K562 (cell line): ENCODE measurements around the gene CHST15. TPM values are rescaled to one million over a fixed set of nuclear protein-coding genes. Genes with fewer than 3 reads are reported as not detected.

Source experiments
- ATAC-seq: fragments of 200-7000 bp; cut with Tn5 transposase; 3 replicates; pipeline ENCODE4 v1.9.1; 2020; ENCODE audit warnings: moderate library complexity
- BruUV-seq: library from RNA; stranded (reverse); fragments of 400-500 nt; replicated peaks from 2 replicates; lab custom pipeline; 2021; lab: Mats Ljungman, UMichigan
- CTCF ChIA-PET: fragments of 300-600 bp; formaldehyde crosslinking; extraction: SDS; loops from one replicate; lab custom pipeline; 2021; ENCODE audit warnings: low intra/inter-chr PET ratio; lab: Yijun Ruan, JAX
- POLR2A ChIA-PET: fragments of 300-600, 350-650 bp; sonication (Branson Sonifier 250); formaldehyde crosslinking; extraction: SDS; loops from one replicate; lab custom pipeline; 2021; ENCODE audit warnings: antibody characterized with exemption, inconsistent platforms; lab: Yijun Ruan, JAX
- DNase-seq, 4 experiments: peaks; one replicate each; pipeline versions ENCODE4 v3.0.0 to v3.0.0-alpha.2; 2011 to 2018; ENCODE audit warnings: low spot score in 3 of 4, mixed read lengths in 3 of 4; ENCODE audit errors: extremely low read depth in 1 of 4
- FAIRE-seq: peaks from 2 replicates; lab custom pipeline; 2011; peaks lifted over from hg19 to GRCh38; lab: Jason Lieb, UNC
- H2AFZ ChIP-seq: 2 replicates; pipeline ENCODE4 v1.6.0; 2011; ENCODE audit warnings: low read depth, low read length, control low read depth, inconsistent platforms
- H3K27ac ChIP-seq: fragments of 200-600 bp; 3 replicates; pipeline ENCODE4 v1.8.0; 2011; ENCODE audit warnings: low read depth, mild to moderate bottlenecking, control low read depth, inconsistent platforms, low read length, moderate library complexity, mixed read lengths; ENCODE audit errors: extremely low read depth
- H3K27me3 ChIP-seq, 2 experiments: fragments of 300-600 bp in 1 of 2; 2 replicates in 1 of 2; 3 replicates in 1 of 2; pipeline versions ENCODE4 v1.6.0 to v1.8.0; 2011; ENCODE audit warnings: inconsistent platforms in 2 of 2, low read length in 2 of 2, mild to moderate bottlenecking in 1 of 2, mixed read lengths in 1 of 2, moderate library complexity in 1 of 2; ENCODE audit not compliant: control insufficient read depth in 2 of 2, insufficient read depth in 2 of 2
- H3K36me3 ChIP-seq: fragments of 300-600 bp; 3 replicates; pipeline ENCODE4 v1.8.0; 2011; ENCODE audit warnings: mild to moderate bottlenecking, low read length, inconsistent platforms; ENCODE audit not compliant: control insufficient read depth, insufficient read depth
- H3K4me1 ChIP-seq, 2 experiments: fragments of 200-600 bp in 1 of 2; replicated peaks in 1 of 2; 2 replicates in 1 of 2; 3 replicates in 1 of 2; pipeline versions ENCODE4 v1.5.1 to v1.8.0; 2011; ENCODE audit warnings: inconsistent platforms in 2 of 2, low read length in 2 of 2, mild to moderate bottlenecking in 1 of 2, mixed read lengths in 1 of 2, moderate library complexity in 1 of 2; ENCODE audit not compliant: control insufficient read depth in 2 of 2, insufficient read depth in 2 of 2
- H3K4me2 ChIP-seq: 2 replicates; pipeline ENCODE4 v1.6.1; 2011; ENCODE audit warnings: low read length, control low read depth, inconsistent platforms, mixed read lengths; ENCODE audit not compliant: insufficient read depth
- H3K4me3 ChIP-seq: fragments of 200-600 bp; sonication (generic), shearing (Covaris generic); 2 replicates; pipeline ENCODE4 v1.5.1; 2016; ENCODE audit warnings: control low read depth, inconsistent platforms
- H3K79me2 ChIP-seq: fragments of 200-600 bp; 3 replicates; pipeline ENCODE4 v1.8.0; 2011; ENCODE audit warnings: low read length, inconsistent platforms; ENCODE audit not compliant: control insufficient read depth, insufficient read depth
- H3K9ac ChIP-seq, 2 experiments: 2 replicates each; pipeline versions ENCODE4 v1.6.0 to v1.6.1; 2011; ENCODE audit warnings: low read depth in 2 of 2, low read length in 2 of 2, control low read depth in 1 of 2, inconsistent platforms in 1 of 2, mild to moderate bottlenecking in 1 of 2, mixed read lengths in 1 of 2; ENCODE audit not compliant: insufficient read depth in 1 of 2
- H3K9me1 ChIP-seq: one replicate; pipeline ENCODE4 v1.6.0; 2011; ENCODE audit warnings: inconsistent platforms, mild to moderate bottlenecking, low read length, moderate library complexity; ENCODE audit not compliant: control insufficient read depth, insufficient read depth
- H3K9me3 ChIP-seq: replicated peaks from 2 replicates; pipeline ENCODE4 v1.5.1; 2011; ENCODE audit warnings: low read depth, low read length, inconsistent platforms; ENCODE audit not compliant: control insufficient read depth, insufficient read depth
- H4K20me1 ChIP-seq: replicated peaks from 2 replicates; pipeline ENCODE4 v1.6.1; 2011; ENCODE audit warnings: low read length, inconsistent platforms, mixed read lengths; ENCODE audit not compliant: control insufficient read depth, insufficient read depth
- BCL6 ChIP-seq: fragments of 250-450 bp; sonication (Bioruptor Pico); IDR thresholded peaks from 2 replicates; pipeline ENCODE4 v1.4.0; 2020
- CHD7 ChIP-seq: fragments of 200-600 bp; sonication (generic); IDR thresholded peaks from one replicate; pipeline ENCODE4 v1.6.1; 2012; ENCODE audit warnings: mild to moderate bottlenecking, low read depth, low read length, inconsistent platforms
- EP400 ChIP-seq: fragments of 450-650 bp; IDR thresholded peaks from 2 replicates; pipeline ENCODE4 v1.6.1; 2017; ENCODE audit warnings: antibody characterized with exemption, mild to moderate bottlenecking, moderate library complexity
- FUS ChIP-seq: fragments of 200-400 bp; formaldehyde crosslinking; optimal IDR thresholded peaks from 2 replicates; pipeline ENCODE3; 2017; ENCODE audit warnings: low read depth, low read length
- TCF7L2 ChIP-seq: fragments of 150-350 bp; IDR thresholded peaks from 2 replicates; pipeline ENCODE4 v1.6.1; 2016; ENCODE audit warnings: low read depth, mild to moderate bottlenecking, low read length, moderate library complexity
- ZBTB17 ChIP-seq: fragments of 450-650 bp; formaldehyde crosslinking; IDR thresholded peaks from 2 replicates; pipeline ENCODE4 v1.4.0; 2020; ENCODE audit warnings: mild to moderate bottlenecking
- ZBTB9 ChIP-seq: fragments of 450-650 bp; formaldehyde crosslinking; IDR thresholded peaks from 2 replicates; pipeline ENCODE4 v1.4.0; 2020; ENCODE audit warnings: mild to moderate bottlenecking, moderate library complexity
- WGBS: fragments of 100-300 bp; shearing (Covaris generic); methylation state at CpG from one replicate; pipeline ENCODE4 v1.1.6; 2016; ENCODE audit warnings: low coverage, mixed read lengths; ENCODE audit not compliant: insufficient coverage; ENCODE audit errors: missing lambda C conversion rate; 5-methylcytosine and 5-hydroxymethylcytosine counted together
- in situ Hi-C: fragments of 300-500 bp; cut with MboI; formaldehyde crosslinking; loops from 4 replicates; pipeline ENCODE4 v1.15.0; 2018; ENCODE audit warnings: inconsistent platforms, mixed read lengths
- intact Hi-C: fragments of 100-400 bp; cut with micrococcal nuclease; formaldehyde crosslinking; loops from 2 replicates; pipeline ENCODE4 v1.14.2; 2022
- polyA plus RNA-seq, 8 experiments: library from polyadenylated mRNA; depleted of rRNA in 4 of 8; stranded (reverse) in 5 of 8; unstranded in 3 of 8; fragments of >200 nt; fragmentation: Nextera tagmentation in 2 of 8; fragmentation: Illumina TruSeq in 1 of 8; extraction: Ambion mirVana in 2 of 8; extraction: Trizol in 1 of 8; gene quantifications; 2 replicates each; pipeline versions ENCODE4 v1.2.1 to v1.2.3, GENCODE V29; 2011 to 2014; ENCODE audit warnings: inconsistent platforms in 1 of 8, missing spikeins in 1 of 8
- total RNA-seq, 7 experiments: library from RNA; depleted of rRNA in 6 of 7; stranded (reverse); fragments of >200 nt in 6 of 7; fragmentation: Illumina TruSeq in 2 of 7; extraction: Trizol in 2 of 7; gene quantifications; 2 replicates each; pipeline versions ENCODE4 v1.2.1 to v1.2.3, GENCODE V29; 2011 to 2021; ENCODE audit warnings: low replicate concordance in 1 of 7

The CHST15 gene
- total and polyA plus RNA-seq, 9 of the 15 experiments (the other 6 are each of a cell fraction or from before 2014, with no cell fraction given), result 0.04 to 0.16 (median 0.08) TPM

DNA sequence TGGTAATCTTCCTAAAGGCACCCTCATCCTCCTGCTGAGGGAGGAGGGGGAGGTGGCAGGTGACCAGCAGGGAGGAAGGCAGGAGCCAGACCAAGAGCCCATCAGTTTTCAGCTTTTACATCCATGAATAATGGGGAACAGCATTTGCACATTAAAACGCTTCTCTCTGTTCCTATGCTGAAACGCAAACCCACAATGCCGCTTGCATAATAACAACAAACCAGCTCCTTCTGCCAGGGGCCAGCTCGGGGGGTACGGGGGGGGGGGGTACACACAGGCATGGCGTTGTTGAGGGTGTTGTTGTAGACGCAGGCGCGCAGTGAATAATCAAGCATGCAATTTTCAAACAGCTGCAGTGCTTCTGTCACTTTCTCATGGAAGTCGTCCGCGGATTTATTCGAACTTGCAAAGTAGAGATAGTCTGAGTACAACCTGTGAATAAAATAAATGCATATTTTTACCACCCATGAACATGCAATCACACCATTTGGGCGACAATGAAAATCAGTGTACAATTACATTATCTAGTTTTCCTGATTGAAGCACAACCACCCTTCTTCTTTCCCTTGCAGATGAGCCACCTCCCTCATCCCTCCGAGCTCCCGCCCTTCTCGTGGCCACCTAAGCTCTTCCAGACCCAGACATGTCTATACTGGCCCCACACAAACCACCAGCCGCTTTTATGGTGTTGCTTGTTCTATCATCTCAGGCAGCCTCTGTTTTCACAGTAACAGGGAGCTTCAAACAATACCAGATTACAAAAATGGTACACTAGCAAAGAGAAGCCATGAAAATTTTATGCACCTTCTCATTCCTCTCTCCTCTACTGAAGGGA is 72.2 kb downstream of the CHST15 start:
- in situ Hi-C loops (loop anchor here (25.0 kb wide), 1 partner anchor 491 kb away; no protein-coding TSS in a partner anchor), intact Hi-C loops (no loop called here)
- ChIA-PET CTCF (no interaction called here), POLR2A (no interaction called here)
- Histone ChIP-seq H3K4me3 (no peak overlapping the region), H4K20me1 (no peaks in the 10 kb centered on the region), H2AFZ (no peak overlapping the region), H3K9me1 (peaks cover 3% of the 10 kb centered on the region), H3K9me3 (no peaks in the 10 kb centered on the region), H3K9ac (no peak overlapping the region), H3K27ac (no peak overlapping the region), H3K36me3 (no peaks in the 10 kb centered on the region), H3K4me1 (no peaks in the 10 kb centered on the region), H3K27me3 (peaks cover 5 to 55% of the 10 kb centered on the region in 2 experiments; a peak in 4 of 5 replicates), H3K4me2 (no peak overlapping the region), H3K79me2 (no peaks in the 10 kb centered on the region)
- ATAC-seq, result no peak
- 6% methylated on average over 12 of the region's 18 CpGs for whole genome bisulfite sequencing
- no TSS peak for BruUV-seq
- no peak for DNase-seq
- FAIRE-seq, result no peak
- TF ChIP-seq ZBTB17 (CRISPR knock-in tag) (no peak), TCF7L2 (no peak), BCL6 (no peak), CHD7 (no peak), EP400 (no peak), ZBTB9 (CRISPR knock-in tag) (no peak), FUS (no peak)
